Stimulated activated CD8-positive, alpha-beta memory T cell treated with anti-CD3 and anti-CD28 coated beads, Interleukin-15, amount 100 ng/mL, for 4 hours (primary cell): ENCODE measurements around the gene NCOR2.

ENCODE experiments used
- DNase-seq, 2 donors: peaks; one replicate each; pipeline ENCODE4 v3.0.0-alpha.2; 2020; ENCODE audit warnings: low read depth in 2 of 2

NCOR2 gene

DNA sequence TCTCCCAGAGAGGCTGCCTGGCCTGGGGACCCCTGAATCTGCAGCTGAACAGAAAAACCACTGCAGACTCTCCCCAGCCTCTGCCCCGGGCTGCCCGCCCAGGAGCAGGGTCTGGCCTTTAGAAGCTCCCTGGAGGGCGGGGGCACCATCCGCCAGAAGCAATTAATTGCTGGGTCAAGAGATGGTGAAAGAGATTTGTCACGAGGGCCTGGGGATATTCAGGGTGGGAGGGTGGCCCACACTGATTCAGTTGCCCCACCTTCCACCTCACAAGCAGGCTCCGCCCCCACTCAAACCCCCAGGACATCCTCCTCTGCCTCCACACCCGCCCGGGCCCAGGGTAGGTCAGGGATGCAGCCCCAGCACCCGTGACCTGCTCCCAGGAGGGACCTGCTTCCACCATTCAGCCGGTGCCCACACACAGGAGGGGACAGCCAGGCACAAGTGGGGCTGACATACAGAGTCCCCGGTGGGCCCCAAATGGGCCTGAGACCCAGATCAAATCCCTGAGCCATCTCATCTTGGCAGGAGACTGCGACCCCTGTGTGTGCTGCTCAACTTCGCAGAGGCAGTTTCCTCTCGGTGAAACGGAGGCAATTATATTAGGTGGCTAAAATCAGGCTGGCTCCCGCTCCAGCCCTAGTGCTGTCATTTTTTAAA is 23.0 kb downstream of the NCOR2 start:
- DNase-seq: no peak

DNA sequence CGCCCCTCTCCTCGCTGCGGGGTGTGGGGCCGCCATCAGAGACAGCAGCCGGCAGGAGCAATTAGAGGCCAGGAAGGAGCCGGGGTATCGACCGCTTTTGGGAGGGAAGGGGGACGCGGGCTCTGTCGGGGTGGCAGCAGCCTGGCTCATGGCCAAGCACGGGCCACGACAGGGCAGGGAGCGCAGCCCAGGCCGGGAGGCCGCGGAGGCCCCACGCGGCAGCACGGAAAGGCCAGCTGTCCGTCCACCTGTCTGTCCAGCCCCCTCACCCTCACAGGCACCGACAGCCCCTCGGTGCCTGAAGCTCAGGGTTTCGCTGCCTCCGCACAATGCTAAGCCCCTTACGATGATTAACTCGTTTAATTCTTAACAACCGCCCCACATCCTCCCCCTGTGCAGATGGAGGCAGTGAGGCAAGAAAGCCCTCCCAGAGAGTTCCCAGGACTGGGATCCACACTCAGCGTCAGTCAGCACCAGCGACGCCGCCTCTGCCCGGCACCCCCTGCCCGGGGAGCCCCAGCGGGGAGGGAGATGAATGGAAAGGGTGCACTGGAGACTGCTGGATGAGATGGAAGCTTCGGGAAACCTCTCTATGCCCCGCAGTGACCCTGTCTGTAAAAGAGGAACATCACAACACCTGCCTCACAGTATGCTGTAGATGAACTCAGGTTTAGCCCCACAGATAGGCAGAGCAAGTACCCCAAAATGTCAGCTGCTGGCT is 23.7 kb downstream of the NCOR2 start:
- DNase-seq: no peak

DNA sequence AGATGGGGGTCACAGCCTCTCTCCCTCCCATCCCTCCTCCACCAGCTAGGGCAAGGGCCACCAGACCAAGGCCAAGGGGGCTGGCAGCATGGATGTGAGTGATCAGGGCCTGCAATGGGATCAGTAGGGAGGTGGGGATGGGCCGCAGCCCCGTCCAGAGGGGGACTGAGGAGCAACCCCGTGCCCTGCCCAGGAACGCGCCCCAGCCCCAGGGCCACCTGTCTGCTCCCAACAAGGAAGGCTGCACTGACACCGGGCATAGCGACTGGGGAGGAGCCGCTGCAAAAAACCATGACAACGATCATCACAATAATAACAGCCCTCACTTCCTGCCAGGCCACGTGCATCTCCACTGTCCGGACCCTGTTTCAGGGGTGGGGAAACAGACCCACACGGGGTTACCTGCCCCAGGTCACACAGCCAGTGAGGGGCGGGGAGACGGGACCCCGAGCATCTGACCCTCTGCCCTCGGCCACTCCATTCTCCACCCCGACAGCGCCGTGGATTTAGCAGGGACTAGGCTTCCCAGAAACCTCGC is 24.3 kb downstream of the NCOR2 start:
- no peak for DNase-seq

DNA sequence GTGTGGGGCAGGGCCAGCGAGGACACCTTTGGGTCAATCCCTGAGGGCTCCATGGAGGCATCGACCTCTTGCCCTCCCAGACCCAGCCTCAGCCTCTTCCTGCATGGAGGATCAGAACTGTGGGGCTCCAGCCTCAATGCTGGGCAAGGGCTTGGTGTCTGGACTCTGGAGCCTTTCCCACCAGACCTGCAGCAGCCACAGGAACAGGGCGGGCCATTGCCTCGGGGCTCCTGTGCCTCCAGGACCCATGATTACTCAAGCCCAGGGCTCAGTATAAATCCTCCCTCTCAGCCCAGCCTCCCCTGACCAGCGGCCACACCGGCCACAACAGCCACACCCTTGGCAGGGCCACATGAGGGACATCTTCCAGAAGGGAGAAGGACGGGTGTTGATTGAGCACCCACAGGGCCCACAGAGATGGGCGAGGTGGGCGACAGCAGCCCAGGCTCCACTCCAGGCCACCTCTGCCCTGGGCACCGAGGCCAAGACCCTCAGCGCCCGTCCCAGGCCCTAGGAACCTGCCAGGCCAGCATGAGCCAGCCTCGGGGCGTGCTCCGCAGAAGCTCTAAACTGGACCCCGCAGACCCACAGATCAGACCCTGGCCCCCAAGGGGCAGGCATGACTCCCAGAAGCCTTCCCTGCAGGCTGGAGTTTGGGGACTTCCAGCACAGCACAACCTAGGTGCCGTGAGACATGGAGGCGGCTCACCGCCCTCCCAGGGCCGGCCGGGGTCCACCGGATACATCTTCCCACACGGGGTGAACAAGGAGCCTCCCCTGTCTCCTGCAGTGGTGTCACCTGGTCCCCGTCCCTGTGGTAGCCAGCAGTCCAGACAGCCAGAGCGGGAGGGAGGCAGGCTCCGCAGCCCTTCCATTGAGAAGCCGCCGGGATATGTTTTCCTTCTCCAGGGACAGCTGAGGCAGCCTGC is 25.1 kb downstream of the NCOR2 start:
- no peak for DNase-seq

DNA sequence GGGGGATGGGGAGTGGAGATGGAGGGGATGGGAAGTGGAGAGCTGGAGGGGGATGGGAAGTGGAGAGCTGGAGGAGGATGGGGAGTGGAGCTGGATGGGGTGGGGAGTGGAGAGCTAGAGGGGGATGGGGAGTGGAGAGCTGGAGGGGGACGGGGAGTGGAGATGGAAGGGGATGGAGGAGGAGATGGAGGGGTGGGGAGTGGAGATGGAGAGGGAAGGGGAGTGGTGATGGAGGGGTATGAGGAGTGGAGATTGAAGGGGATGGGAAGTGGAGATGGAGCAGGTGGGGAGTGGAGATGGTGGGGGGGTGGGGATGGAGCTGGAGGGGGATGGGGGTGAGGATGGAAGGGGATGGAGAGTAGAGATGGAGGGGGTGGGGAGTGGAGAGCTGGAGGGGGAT is 26.1 kb downstream of the NCOR2 start:
- DNase-seq: no peak

DNA sequence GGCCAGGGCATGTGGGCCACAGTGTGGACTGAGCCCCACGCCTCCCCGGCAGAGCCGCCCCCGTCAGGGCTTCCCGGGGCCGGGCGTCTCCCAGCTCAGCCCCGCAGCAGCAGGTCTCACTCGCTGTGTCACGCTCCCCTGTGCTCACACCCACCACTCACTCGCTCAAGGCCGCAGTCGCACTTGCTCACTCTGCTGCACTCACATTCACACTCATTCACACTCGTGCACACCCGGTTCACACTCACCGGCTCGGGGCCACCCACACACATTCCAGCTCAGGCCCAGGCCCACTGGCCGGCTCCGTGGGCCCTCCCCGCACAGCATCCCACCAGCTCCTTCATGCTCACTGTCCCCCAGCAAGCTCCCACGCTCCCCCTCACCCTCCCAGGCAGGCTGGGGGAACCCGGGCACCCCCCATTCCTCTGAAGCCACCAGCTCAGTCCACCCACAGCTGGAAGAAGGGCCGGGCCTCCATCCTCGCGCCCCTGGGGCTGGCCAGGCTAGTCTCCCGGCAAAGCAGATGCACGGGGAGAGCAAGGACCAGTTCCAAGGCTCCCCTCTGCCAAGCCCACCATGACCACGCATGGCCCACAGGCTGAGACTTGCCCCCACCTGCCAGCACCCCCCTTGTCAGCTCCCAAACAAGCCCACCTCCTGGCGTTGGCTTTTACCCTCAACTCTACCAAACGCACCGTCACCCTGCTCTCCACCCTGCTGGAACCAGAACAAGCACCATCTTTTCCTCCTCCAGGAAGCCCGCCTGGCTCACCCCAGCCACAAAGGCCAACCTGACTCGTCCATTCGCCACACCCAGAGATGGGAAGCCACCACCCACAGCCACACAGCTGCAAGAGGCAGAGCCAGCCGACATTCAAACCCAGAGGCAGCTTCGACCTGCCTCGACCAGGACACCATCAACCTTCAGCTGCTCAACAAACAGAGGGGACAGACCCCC is 28.0 kb downstream of the NCOR2 start:
- no peak for DNase-seq

DNA sequence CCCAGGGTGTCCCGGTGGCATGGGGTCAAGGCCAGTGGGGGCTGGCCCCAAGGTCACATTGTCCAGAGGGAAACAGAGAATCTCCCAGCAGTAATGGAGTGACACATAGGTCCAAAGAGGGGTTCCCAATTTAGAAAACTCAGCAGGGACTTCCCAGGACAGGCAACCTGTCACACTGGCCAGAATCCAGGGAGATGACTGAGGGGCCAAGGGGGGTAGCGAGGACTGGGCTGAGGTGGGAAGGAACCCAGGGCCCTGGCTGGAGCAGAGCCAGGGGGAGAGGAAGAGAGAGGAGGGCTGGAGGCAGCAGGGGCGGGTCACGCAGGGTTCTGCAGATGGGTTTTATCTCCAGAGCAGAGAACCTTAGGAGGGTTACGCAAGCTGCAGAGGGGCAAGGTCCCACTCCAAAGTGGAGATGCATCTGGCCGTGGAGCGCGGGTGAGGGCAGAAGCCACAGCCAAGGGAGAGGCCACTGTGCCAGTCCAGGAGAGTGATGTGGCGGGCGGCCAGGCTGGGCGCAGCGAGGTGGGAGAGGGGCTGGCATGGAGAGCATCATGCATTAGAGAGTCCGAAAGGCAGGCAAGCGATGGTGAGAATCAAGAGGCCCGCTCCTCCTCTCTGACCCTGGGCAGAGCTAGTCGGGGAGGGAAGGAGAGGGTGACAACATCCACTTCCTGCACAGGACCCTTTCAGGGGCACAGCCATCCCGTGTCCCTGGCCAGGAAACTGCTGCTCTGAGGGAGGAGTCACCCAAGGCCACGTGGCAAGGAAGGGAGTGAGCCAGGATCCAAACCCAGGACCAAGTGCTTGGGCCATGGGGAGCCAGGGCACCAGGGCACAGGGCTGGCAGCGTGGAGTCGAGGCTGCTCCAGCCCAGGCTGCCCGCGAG is 29.0 kb downstream of the NCOR2 start:
- DNase-seq: no peak

DNA sequence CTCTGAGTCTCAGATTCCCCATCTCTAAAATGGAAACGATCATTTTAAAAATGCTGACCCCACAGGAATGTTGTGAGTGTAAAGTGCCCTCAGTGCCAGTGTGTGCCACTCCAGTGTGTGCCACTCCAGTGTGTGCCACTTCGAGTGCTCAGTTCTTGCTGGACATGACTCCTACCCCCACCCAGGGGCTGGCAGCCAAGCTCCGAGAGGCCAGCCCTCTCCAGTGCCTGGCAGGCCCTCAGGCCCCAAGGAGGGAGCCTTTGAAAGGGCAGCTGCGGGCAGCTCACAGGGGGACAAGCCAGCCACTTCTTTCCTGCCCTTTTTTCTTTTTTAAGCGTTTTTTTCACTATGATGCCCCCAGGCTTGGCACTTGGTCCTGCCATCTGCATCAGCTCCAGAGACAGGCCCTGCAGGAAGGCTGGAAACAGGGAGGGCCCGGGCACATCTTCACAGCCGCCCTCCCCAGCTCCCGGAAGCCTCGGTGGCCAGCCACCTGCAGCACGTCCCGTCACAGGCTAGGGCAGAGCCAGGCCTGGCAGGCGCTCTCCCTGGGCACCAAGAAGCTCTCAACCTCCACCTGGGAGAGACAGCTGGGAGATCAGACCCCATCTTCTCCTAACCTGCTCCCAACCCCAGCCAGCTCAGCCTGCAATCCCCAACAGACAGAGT is 29.8 kb downstream of the NCOR2 start:
- DNase-seq: no peak

DNA sequence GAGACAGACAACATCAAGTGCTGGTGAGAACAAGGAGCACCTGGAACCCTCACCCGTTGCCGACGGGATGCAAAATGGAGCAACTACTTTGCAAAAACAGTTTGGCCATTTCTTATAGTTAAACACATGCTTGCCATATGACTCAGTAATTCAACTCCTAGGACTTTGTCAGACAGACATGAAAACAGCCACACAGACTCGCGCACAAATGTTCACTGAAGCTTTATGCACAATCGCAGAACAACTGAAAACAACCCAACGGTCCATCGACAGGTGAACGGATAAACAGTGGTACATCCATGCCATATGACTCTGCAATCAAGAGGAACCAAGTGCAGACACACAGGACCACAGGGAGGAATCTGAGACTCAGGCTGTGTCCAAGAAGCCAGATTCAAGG is 30.8 kb downstream of the NCOR2 start:
- no peak for DNase-seq

DNA sequence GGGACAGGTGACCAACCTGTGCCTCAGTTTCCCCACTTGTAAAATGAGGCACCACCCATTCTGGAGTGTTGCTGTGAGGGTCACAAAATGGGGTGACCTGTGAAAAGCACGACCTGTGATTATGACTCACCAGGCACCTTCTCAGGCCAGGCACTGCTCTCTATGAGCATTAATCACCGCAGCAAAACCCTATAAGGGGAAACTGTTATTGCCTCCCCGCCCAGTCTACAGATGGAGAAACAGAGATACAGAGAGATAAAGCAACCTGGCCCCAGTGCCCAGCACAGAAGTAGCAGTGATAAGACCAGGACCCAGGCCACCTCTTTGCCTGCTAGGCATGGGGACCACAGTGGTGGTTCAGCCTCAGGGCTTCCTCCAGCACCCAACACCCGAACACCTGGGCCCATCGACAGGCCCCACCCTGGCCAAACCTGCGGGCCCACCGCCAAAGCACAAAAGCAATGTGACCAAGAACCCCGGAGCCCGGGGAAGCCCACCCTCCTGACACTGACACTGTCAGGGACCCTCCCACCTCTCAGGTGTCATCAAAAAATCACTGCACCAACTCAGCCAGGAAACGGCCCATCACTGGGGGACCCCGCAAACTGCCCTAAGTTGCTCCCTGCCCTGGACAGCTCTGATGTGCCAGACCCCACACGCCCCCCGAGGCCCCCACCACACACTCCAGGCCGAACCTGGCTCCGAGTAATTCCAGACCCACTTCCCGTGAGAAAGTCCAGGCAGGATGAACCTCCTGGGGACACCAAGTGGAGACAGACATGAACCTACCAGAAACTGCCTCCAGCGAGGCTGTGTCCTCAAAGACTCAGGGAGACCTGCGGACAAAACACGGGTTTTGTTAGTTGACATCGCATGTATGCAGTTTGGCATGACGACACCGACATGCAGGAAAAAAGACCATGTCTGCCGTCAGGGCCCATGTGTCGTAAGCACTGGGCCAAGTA is 32.4 kb downstream of the NCOR2 start:
- no peak for DNase-seq

DNA sequence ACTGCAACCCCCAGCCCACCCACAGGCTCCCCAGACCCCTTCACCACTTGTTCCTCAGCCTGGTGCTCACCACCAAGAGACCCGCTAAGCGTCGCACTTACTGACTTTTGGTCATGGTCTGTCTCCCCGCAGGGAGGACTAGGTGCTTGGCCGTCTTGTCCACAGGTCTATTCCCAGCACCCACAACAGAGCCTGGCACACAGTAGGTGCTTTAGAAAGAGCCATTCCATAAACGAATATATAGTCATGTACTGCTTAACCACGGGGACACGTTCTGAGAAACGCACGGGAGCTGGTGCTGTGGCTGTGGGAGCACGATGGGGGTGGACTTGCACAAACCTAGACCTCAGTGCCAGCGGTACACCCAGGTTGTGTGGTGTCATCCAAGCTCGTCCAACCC is 34.0 kb downstream of the NCOR2 start:
- no peak for DNase-seq

DNA sequence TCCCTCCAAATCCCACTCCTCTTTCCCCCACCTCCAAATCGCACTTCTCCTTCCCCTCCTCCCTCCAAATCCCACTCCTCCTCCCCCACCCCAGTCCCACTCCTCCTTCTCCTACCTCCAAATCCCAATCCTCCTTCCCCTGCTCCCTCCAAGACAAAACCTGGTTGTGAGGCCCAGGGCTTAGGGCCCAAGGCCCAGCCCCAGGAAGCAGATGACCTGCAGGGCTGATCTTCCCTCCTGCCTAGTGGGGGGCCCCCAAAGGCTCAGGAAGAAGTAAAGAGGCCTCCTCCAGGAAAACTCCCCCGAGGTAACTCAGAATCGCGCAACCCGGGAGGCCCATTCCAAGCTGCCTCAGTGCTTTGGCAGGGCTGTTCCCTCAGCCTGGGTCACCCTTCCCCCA is 34.4 kb downstream of the NCOR2 start:
- DNase-seq: no peak

DNA sequence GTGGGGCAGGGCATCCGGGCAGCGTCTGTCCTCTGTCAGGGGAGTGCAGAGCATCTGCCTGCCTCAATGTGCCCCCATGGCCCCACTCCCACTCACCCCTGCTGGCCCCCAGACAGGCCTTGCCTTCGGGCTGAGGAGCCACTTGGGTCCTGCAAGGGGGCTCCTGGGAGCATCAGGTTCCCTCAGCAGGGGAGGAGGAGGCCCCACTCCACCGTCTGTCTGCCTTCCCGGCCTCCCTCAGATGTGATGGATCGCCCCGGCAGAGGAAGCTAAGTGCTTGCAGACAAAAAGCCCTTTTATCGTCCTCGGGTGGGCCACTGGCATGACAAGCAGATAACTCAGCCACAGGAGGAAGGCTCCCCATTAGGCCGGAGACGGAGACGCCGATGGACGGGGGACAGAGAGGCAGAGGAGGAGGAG is 35.1 kb downstream of the NCOR2 start:
- no peak for DNase-seq

DNA sequence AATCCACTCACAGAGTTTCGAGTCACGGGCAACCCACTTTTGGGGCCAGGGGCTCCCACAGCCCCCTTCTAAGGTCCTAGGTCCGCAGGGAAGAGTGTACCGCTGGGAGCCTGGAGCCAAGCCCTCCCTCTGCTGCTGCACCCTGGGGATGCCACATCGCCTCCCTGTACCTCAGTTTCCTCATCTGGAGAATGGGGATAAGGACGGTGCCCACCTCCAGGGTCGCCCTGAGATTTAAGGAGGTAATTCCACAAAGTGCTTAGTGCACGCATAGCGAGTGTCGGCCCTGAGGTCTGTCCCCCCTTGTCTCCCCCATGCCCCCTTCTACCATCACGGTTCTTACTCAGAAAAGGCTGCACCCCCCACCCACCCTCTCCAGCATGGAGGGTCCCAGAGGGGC is 35.5 kb downstream of the NCOR2 start:
- no peak for DNase-seq

DNA sequence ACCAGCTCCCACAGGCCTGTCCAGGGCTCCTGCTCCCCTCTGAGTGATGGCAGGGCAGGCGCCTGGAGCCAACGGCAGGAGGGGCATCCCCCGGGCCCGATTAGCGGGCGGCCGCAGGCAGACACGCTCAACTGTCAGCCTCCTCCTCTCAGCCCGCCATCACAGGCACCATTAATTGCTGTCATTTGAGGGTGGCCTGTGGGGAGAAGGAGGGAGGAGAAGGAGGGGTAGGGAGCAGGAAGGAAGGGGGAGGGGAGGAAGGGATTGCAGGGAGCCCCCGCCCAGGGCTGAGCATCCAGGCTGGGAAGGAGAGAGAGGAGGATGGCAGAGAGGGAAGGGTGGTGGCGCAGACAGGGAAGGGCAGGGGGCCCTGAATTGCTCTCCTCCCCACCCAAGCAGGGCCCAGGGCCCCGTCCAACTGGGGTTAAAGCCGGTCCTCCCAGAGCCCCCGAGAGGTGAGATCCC is 36.1 kb downstream of the NCOR2 start:
- DNase-seq: no peak

DNA sequence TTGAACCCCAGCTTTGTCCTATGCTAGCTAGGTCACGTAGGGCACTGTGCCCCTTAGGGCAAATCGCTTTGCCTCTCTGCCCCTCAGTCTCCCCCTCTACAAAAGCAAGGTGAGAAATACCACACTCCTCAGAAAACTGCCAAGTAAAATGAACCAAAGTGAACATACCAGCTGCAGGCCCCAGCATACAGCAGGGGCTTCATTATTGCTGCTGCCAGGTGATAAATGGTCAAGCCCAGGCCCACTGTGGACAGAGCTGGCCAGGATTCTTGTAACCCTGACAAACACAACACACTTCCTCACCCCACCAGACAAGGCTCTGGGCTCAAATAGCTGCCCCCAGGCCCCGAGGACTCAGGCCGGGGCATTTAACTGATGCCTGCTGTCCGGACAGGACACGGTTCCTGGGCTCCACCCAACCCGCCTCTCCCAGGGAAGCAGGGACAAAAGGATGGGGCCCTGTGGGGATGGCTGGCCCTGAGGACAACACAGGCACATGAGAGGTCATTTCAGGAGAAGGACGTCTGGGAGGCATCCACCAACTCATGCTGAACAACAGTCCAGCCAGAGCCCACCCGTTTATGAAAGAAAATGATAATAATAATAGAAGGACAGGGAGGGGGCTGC is 36.7 kb downstream of the NCOR2 start:
- DNase-seq: no peak

DNA sequence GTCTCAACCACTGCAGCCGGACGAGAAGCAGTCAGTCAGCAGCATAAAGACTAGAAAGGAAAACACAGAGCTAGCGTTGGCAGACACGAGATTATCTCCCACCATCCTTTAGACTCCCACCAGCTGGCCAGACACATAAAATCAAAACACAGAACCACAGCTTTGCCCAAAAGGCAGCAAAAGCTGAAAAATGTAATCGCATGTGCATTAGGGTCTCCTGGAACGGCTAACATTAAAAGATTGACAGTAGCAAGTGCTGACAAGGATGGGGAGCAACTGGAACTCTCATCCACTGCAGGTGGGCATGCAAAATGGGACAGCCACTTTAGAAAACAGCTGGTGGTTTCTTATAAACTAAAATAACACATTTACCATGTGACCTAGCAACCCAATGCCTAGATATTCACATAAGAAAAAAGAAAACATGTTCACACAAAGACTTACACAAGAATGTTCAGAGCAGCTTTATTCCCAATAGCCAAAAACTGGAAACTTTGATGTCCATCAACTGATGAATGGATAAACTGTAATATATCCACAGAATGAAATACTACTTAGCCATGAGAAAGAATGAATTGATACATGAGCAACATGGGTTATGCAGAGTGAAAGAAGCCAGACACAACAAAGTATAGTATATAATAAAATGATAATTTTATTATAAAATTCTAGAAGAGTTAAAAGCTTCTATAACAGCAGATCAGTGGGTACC is 37.7 kb downstream of the NCOR2 start:
- DNase-seq: no peak
